OCI-LY7 (cell line): Measurements from ENCODE around the gene PRND. TPM values are rescaled to one million over a fixed set of nuclear protein-coding genes. Genes with fewer than 3 reads are reported as not detected.

Experiments used
- BruUV-seq: library from RNA; stranded (reverse); fragments of 400-500 nt; replicated peaks from 2 replicates; lab custom pipeline; 2021; lab: Mats Ljungman, UMichigan
- CTCF ChIA-PET: fragments of 300-600 bp; sonication (Branson Sonifier 250); formaldehyde crosslinking; loops from one replicate; lab custom pipeline; 2022; ENCODE audit warnings: antibody characterized with exemption; ENCODE audit not compliant: unreplicated experiment; lab: Charles Lee
- POLR2A ChIA-PET: fragments of 300-600 bp; sonication (Branson Sonifier 250); formaldehyde crosslinking; loops from one replicate; lab custom pipeline; 2022; ENCODE audit warnings: antibody characterized with exemption; lab: Charles Lee
- DNase-seq: peaks from one replicate; pipeline ENCODE4 v3.0.0-alpha.2; 2015; ENCODE audit warnings: low spot score
- H2AFZ ChIP-seq: fragments of 200-600 bp; sonication (generic), shearing (Covaris generic); 2 replicates; pipeline ENCODE4 v1.6.1; 2014; ENCODE audit warnings: mild to moderate bottlenecking, antibody characterized with exemption, low read length, moderate library complexity
- H3K27ac ChIP-seq: fragments of 200-600 bp; sonication (generic); 2 replicates; pipeline ENCODE4 v1.5.1; 2014; ENCODE audit warnings: mixed run types, low read depth, mild to moderate bottlenecking, moderate library complexity, low read length, inconsistent platforms; ENCODE audit not compliant: poor library complexity, severe bottlenecking
- H3K36me3 ChIP-seq: fragments of 200-600 bp; sonication (generic); 2 replicates; pipeline ENCODE4 v1.6.1; 2014; ENCODE audit warnings: mild to moderate bottlenecking, antibody characterized with exemption, low read length, moderate library complexity, mixed read lengths; ENCODE audit not compliant: insufficient read depth
- H3K4me1 ChIP-seq: fragments of 200-600 bp; sonication (generic); 2 replicates; pipeline ENCODE4 v1.5.1; 2014; ENCODE audit warnings: mild to moderate bottlenecking, low read length; ENCODE audit not compliant: insufficient read depth, poor library complexity, severe bottlenecking
- H3K4me2 ChIP-seq: fragments of 200-600 bp; sonication (generic); 2 replicates; pipeline ENCODE4 v1.6.1; 2014; ENCODE audit warnings: mild to moderate bottlenecking, low read length
- H3K4me3 ChIP-seq: fragments of 200-600 bp; sonication (generic); 2 replicates; pipeline ENCODE4 v1.5.1; 2014; ENCODE audit warnings: mild to moderate bottlenecking, low read depth, low read length; ENCODE audit not compliant: poor library complexity, severe bottlenecking
- H3K79me2 ChIP-seq: fragments of 200-600 bp; sonication (generic); 2 replicates; pipeline ENCODE4 v1.6.1; 2016; ENCODE audit warnings: low read depth, mild to moderate bottlenecking, low read length, moderate library complexity, mixed read lengths; ENCODE audit not compliant: insufficient read depth
- H3K9me2 ChIP-seq: fragments of 200-600 bp; sonication (generic); 2 replicates; pipeline ENCODE4 v1.6.1; 2016; ENCODE audit warnings: mild to moderate bottlenecking, low read length, mixed read lengths; ENCODE audit not compliant: insufficient read depth
- H3K9me3 ChIP-seq: fragments of 200-600 bp; sonication (generic); 2 replicates; pipeline ENCODE4 v1.6.1; 2014; ENCODE audit warnings: mild to moderate bottlenecking, mixed run types, low read length, mixed read lengths
- H4K20me1 ChIP-seq: fragments of 200-600 bp; sonication (generic); 2 replicates; pipeline ENCODE4 v1.6.1; 2014; ENCODE audit warnings: mild to moderate bottlenecking, antibody characterized with exemption, low read length, moderate library complexity, mixed read lengths; ENCODE audit not compliant: insufficient read depth
- CTCF ChIP-seq: fragments of 200-600 bp; sonication (generic); conservative IDR thresholded peaks from 2 replicates; pipeline ENCODE4 v1.5.1; 2014; ENCODE audit warnings: mild to moderate bottlenecking, antibody characterized with exemption, low read length, moderate library complexity, mixed read lengths
- EZH2phosphoT487 ChIP-seq: fragments of 200-600 bp; sonication (generic); IDR thresholded peaks from 2 replicates; pipeline ENCODE4 v1.6.1; 2018; ENCODE audit warnings: low read depth, borderline replicate concordance, mild to moderate bottlenecking, mixed run types, antibody characterized with exemption, low read length, moderate library complexity, mixed read lengths
- intact Hi-C: fragments of 100-400 bp; cut with micrococcal nuclease; formaldehyde crosslinking; loops from one replicate; pipeline ENCODE4 v1.10.0; 2022; ENCODE audit not compliant: unreplicated experiment
- total RNA-seq, 2 experiments: library from RNA; depleted of rRNA in 1 of 2; stranded (reverse); fragments of >200 nt in 1 of 2; shearing (Covaris generic) in 1 of 2; gene quantifications; 2 replicates each; pipeline ENCODE4 v1.2.3, GENCODE V29; 2014 to 2022

Gene PRND
- total RNA-seq, 2 experiments from 2014 or later = not detected

- no peaks in the 10 kb centered on the region for H3K36me3 ChIP-seq
Observed at GRCh38 chr20:4730780-4731179, 9.1 kb downstream of the PRND start.

GRCh38 chr20:4736875-4737274 is 15.2 kb downstream of the PRND start:
- H2AFZ ChIP-seq = no peak overlapping the region

More at GRCh38 chr20:4730780-4731179, 9.1 kb downstream of the PRND start:
- Histone ChIP-seq H2AFZ (no peak overlapping the region), H3K9me2 (no peaks in the 10 kb centered on the region), H4K20me1 (no peaks in the 10 kb centered on the region), H3K4me1 (peaks cover 8% of the 10 kb centered on the region), H3K9me3 (no peaks in the 10 kb centered on the region), H3K4me3 (no peak overlapping the region), H3K4me2 (no peak overlapping the region), H3K27ac (no peak overlapping the region), H3K79me2 (no peaks in the 10 kb centered on the region)
- TF ChIP-seq CTCF (no peak), EZH2phosphoT487 (no peak)
- CTCF ChIA-PET = no interaction called here
- no peak for DNase-seq
- no TSS peak for BruUV-seq
- intact Hi-C loops = no loop called here
- POLR2A ChIA-PET = interaction anchor here (0.5 kb wide), 1 partner anchor 155 kb away, joined by 4 read pairs; no protein-coding TSS in a partner anchor

More at GRCh38 chr20:4736875-4737274, 15.2 kb downstream of the PRND start:
- no TSS peak for BruUV-seq
- no peaks in the 10 kb centered on the region for H3K9me2 ChIP-seq
- no peaks in the 10 kb centered on the region for H3K4me1 ChIP-seq
- no peaks in the 10 kb centered on the region for H4K20me1 ChIP-seq
- POLR2A ChIA-PET = interaction anchor here (0.6 to 0.7 kb wide), 2 partner anchors 21 to 686 kb away, joined by 3 read pairs; no protein-coding TSS in a partner anchor
- H3K36me3 ChIP-seq = no peaks in the 10 kb centered on the region
- H3K4me3 ChIP-seq = no peak overlapping the region
- TF ChIP-seq EZH2phosphoT487 (no peak), CTCF (no peak)
- no peak overlapping the region for H3K27ac ChIP-seq
- no peak overlapping the region for H3K4me2 ChIP-seq
- H3K9me3 ChIP-seq = no peaks in the 10 kb centered on the region
- DNase-seq = no peak
- no peaks in the 10 kb centered on the region for H3K79me2 ChIP-seq
- intact Hi-C loops = no loop called here
- CTCF ChIA-PET = interaction anchor here (1.4 kb wide), 1 partner anchor 123 kb away, joined by 3 read pairs; no protein-coding TSS in a partner anchor
